K562 (cell line): ENCODE measurements around the gene MAP4K4. TPM values are rescaled to one million over a fixed set of nuclear protein-coding genes. Genes with fewer than 3 reads are reported as not detected.

Source experiments
- ATAC-seq: fragments of 200-7000 bp; cut with Tn5 transposase; 3 replicates; pipeline ENCODE4 v1.9.1; 2020; ENCODE audit warnings: moderate library complexity
- BruUV-seq: library from RNA; stranded (reverse); fragments of 400-500 nt; replicated peaks from 2 replicates; lab custom pipeline; 2021; lab: Mats Ljungman, UMichigan
- CTCF ChIA-PET: fragments of 300-600 bp; formaldehyde crosslinking; extraction: SDS; loops from one replicate; lab custom pipeline; 2021; ENCODE audit warnings: low intra/inter-chr PET ratio; lab: Yijun Ruan, JAX
- POLR2A ChIA-PET: fragments of 300-600, 350-650 bp; sonication (Branson Sonifier 250); formaldehyde crosslinking; extraction: SDS; loops from one replicate; lab custom pipeline; 2021; ENCODE audit warnings: antibody characterized with exemption, inconsistent platforms; lab: Yijun Ruan, JAX
- DNase-seq, 4 experiments: peaks; one replicate each; pipeline versions ENCODE4 v3.0.0 to v3.0.0-alpha.2; 2011 to 2018; ENCODE audit warnings: low spot score in 3 of 4, mixed read lengths in 3 of 4; ENCODE audit errors: extremely low read depth in 1 of 4
- FAIRE-seq: peaks from 2 replicates; lab custom pipeline; 2011; peaks lifted over from hg19 to GRCh38; lab: Jason Lieb, UNC
- H2AFZ ChIP-seq: 2 replicates; pipeline ENCODE4 v1.6.0; 2011; ENCODE audit warnings: low read depth, low read length, control low read depth, inconsistent platforms
- H3K27ac ChIP-seq: fragments of 200-600 bp; 3 replicates; pipeline ENCODE4 v1.8.0; 2011; ENCODE audit warnings: low read depth, mild to moderate bottlenecking, control low read depth, inconsistent platforms, low read length, moderate library complexity, mixed read lengths; ENCODE audit errors: extremely low read depth
- H3K27me3 ChIP-seq, 2 experiments: fragments of 300-600 bp in 1 of 2; 2 replicates in 1 of 2; 3 replicates in 1 of 2; pipeline versions ENCODE4 v1.6.0 to v1.8.0; 2011; ENCODE audit warnings: inconsistent platforms in 2 of 2, low read length in 2 of 2, mild to moderate bottlenecking in 1 of 2, mixed read lengths in 1 of 2, moderate library complexity in 1 of 2; ENCODE audit not compliant: control insufficient read depth in 2 of 2, insufficient read depth in 2 of 2
- H3K36me3 ChIP-seq: fragments of 300-600 bp; 3 replicates; pipeline ENCODE4 v1.8.0; 2011; ENCODE audit warnings: mild to moderate bottlenecking, low read length, inconsistent platforms; ENCODE audit not compliant: control insufficient read depth, insufficient read depth
- H3K4me1 ChIP-seq, 2 experiments: fragments of 200-600 bp in 1 of 2; replicated peaks in 1 of 2; 2 replicates in 1 of 2; 3 replicates in 1 of 2; pipeline versions ENCODE4 v1.5.1 to v1.8.0; 2011; ENCODE audit warnings: inconsistent platforms in 2 of 2, low read length in 2 of 2, mild to moderate bottlenecking in 1 of 2, mixed read lengths in 1 of 2, moderate library complexity in 1 of 2; ENCODE audit not compliant: control insufficient read depth in 2 of 2, insufficient read depth in 2 of 2
- H3K4me2 ChIP-seq: 2 replicates; pipeline ENCODE4 v1.6.1; 2011; ENCODE audit warnings: low read length, control low read depth, inconsistent platforms, mixed read lengths; ENCODE audit not compliant: insufficient read depth
- H3K4me3 ChIP-seq: fragments of 200-600 bp; sonication (generic), shearing (Covaris generic); 2 replicates; pipeline ENCODE4 v1.5.1; 2016; ENCODE audit warnings: control low read depth, inconsistent platforms
- H3K79me2 ChIP-seq: fragments of 200-600 bp; 3 replicates; pipeline ENCODE4 v1.8.0; 2011; ENCODE audit warnings: low read length, inconsistent platforms; ENCODE audit not compliant: control insufficient read depth, insufficient read depth
- H3K9ac ChIP-seq, 2 experiments: 2 replicates each; pipeline versions ENCODE4 v1.6.0 to v1.6.1; 2011; ENCODE audit warnings: low read depth in 2 of 2, low read length in 2 of 2, control low read depth in 1 of 2, inconsistent platforms in 1 of 2, mild to moderate bottlenecking in 1 of 2, mixed read lengths in 1 of 2; ENCODE audit not compliant: insufficient read depth in 1 of 2
- H3K9me1 ChIP-seq: one replicate; pipeline ENCODE4 v1.6.0; 2011; ENCODE audit warnings: inconsistent platforms, mild to moderate bottlenecking, low read length, moderate library complexity; ENCODE audit not compliant: control insufficient read depth, insufficient read depth
- H3K9me3 ChIP-seq: replicated peaks from 2 replicates; pipeline ENCODE4 v1.5.1; 2011; ENCODE audit warnings: low read depth, low read length, inconsistent platforms; ENCODE audit not compliant: control insufficient read depth, insufficient read depth
- H4K20me1 ChIP-seq: replicated peaks from 2 replicates; pipeline ENCODE4 v1.6.1; 2011; ENCODE audit warnings: low read length, inconsistent platforms, mixed read lengths; ENCODE audit not compliant: control insufficient read depth, insufficient read depth
- BRD4 ChIP-seq: fragments of 200-600 bp; sonication (generic); IDR thresholded peaks from 2 replicates; pipeline ENCODE4 v1.6.1; 2017; ENCODE audit warnings: inconsistent platforms
- HMGXB4 ChIP-seq: sonication (generic); formaldehyde crosslinking; IDR thresholded peaks from 2 replicates; pipeline ENCODE4 v1.8.1; 2023; ENCODE audit warnings: mild to moderate bottlenecking, missing genetic modification reagents
- HNRNPL ChIP-seq: fragments of 200-400 bp; formaldehyde crosslinking; IDR thresholded peaks from 2 replicates; pipeline ENCODE4 v1.6.1; 2017; ENCODE audit warnings: low read depth, mild to moderate bottlenecking, low read length
- PREB ChIP-seq: sonication (generic); formaldehyde crosslinking; IDR thresholded peaks from 2 replicates; pipeline ENCODE4 v1.8.1; 2023; ENCODE audit warnings: mild to moderate bottlenecking, missing genetic modification reagents
- SMC3 ChIP-seq: conservative IDR thresholded peaks from 2 replicates; pipeline ENCODE4 v1.6.1; 2011; ENCODE audit warnings: low read depth, low read length, improper control_type of control experiment; ENCODE audit not compliant: insufficient read depth
- ZBED1 ChIP-seq: IDR thresholded peaks from 2 replicates; pipeline ENCODE4 v1.6.1; 2014
- ZNF174 ChIP-seq: fragments of 250-450 bp; sonication (Bioruptor Pico); IDR thresholded peaks from 2 replicates; pipeline ENCODE4 v1.4.0; 2020; ENCODE audit warnings: mild to moderate bottlenecking
- ZNF3 ChIP-seq: fragments of 250-450 bp; sonication (Bioruptor Pico); IDR thresholded peaks from 2 replicates; pipeline ENCODE4 v1.5.0; 2021; ENCODE audit warnings: mild to moderate bottlenecking, moderate library complexity
- ZNF592 ChIP-seq: fragments of 450-650 bp; IDR thresholded peaks from 2 replicates; pipeline ENCODE4 v1.6.1; 2017; ENCODE audit warnings: antibody characterized with exemption, mild to moderate bottlenecking
- ZNF609 ChIP-seq: sonication (generic); formaldehyde crosslinking; IDR thresholded peaks from 2 replicates; pipeline ENCODE4 v1.8.1; 2023; ENCODE audit warnings: missing genetic modification reagents, mild to moderate bottlenecking, borderline replicate concordance
- ZNF778 ChIP-seq: fragments of 450-650 bp; formaldehyde crosslinking; IDR thresholded peaks from 2 replicates; pipeline ENCODE4 v1.4.0; 2020; ENCODE audit warnings: mild to moderate bottlenecking, moderate library complexity
- WGBS: fragments of 100-300 bp; shearing (Covaris generic); methylation state at CpG from one replicate; pipeline ENCODE4 v1.1.6; 2016; ENCODE audit warnings: low coverage, mixed read lengths; ENCODE audit not compliant: insufficient coverage; ENCODE audit errors: missing lambda C conversion rate; 5-methylcytosine and 5-hydroxymethylcytosine counted together
- in situ Hi-C: fragments of 300-500 bp; cut with MboI; formaldehyde crosslinking; loops from 4 replicates; pipeline ENCODE4 v1.15.0; 2018; ENCODE audit warnings: inconsistent platforms, mixed read lengths
- intact Hi-C: fragments of 100-400 bp; cut with micrococcal nuclease; formaldehyde crosslinking; loops from 2 replicates; pipeline ENCODE4 v1.14.2; 2022
- polyA plus RNA-seq, 8 experiments: library from polyadenylated mRNA; depleted of rRNA in 4 of 8; stranded (reverse) in 5 of 8; unstranded in 3 of 8; fragments of >200 nt; fragmentation: Nextera tagmentation in 2 of 8; fragmentation: Illumina TruSeq in 1 of 8; extraction: Ambion mirVana in 2 of 8; extraction: Trizol in 1 of 8; gene quantifications; 2 replicates each; pipeline versions ENCODE4 v1.2.1 to v1.2.3, GENCODE V29; 2011 to 2014; ENCODE audit warnings: inconsistent platforms in 1 of 8, missing spikeins in 1 of 8
- total RNA-seq, 7 experiments: library from RNA; depleted of rRNA in 6 of 7; stranded (reverse); fragments of >200 nt in 6 of 7; fragmentation: Illumina TruSeq in 2 of 7; extraction: Trizol in 2 of 7; gene quantifications; 2 replicates each; pipeline versions ENCODE4 v1.2.1 to v1.2.3, GENCODE V29; 2011 to 2021; ENCODE audit warnings: low replicate concordance in 1 of 7

Gene MAP4K4
- total and polyA plus RNA-seq, 9 of the 15 experiments (the other 6 are each of a cell fraction or from before 2014, with no cell fraction given): 7.6 to 76.4 (median 50.6) TPM

- no peak overlapping the region for H3K4me2 ChIP-seq
- DNase-seq (no peak), FAIRE-seq (no peak), ATAC-seq (no peak)
- H3K36me3 ChIP-seq: no peaks in the 10 kb centered on the region
- H3K9me3 ChIP-seq: no peaks in the 10 kb centered on the region
- WGBS: 0% methylated on average over 3 of the region's 3 CpGs
- POLR2A ChIA-PET: interaction anchor here (1.8 kb wide), 1 partner anchor 9 kb away, joined by 4 read pairs; no protein-coding TSS in a partner anchor
- H3K27ac ChIP-seq: no peak overlapping the region
- no peak overlapping the region for H2AFZ ChIP-seq
- BruUV-seq: no TSS peak
- no peak overlapping the region for H3K4me3 ChIP-seq
- no peaks in the 10 kb centered on the region for H3K4me1 ChIP-seq
- no peaks in the 10 kb centered on the region for H4K20me1 ChIP-seq
- intact Hi-C loops: no loop called here
- H3K27me3 ChIP-seq: no peaks in the 10 kb centered on the region
- CTCF ChIA-PET: interaction anchor here (0.6 kb wide), 1 partner anchor 23 kb away, joined by 3 read pairs; no protein-coding TSS in a partner anchor
- no peaks in the 10 kb centered on the region for H3K9me1 ChIP-seq
- H3K9ac ChIP-seq: no peak overlapping the region
- H3K79me2 ChIP-seq: no peaks in the 10 kb centered on the region
- in situ Hi-C loops: no loop called here
- TF ChIP-seq ZNF778 (CRISPR knock-in tag) (no peak), HNRNPL (no peak), SMC3 (no peak), ZNF174 (CRISPR knock-in tag) (no peak), ZNF3 (no peak), ZNF609 (CRISPR knock-in tag) (no peak), HMGXB4 (CRISPR knock-in tag) (no peak), PREB (CRISPR knock-in tag) (no peak), ZBED1 (no peak), ZNF592 (no peak), BRD4 (no peak)
These were observed 232.5 kb downstream of the MAP4K4 start for GRCh38 chr2:101930019-101930418.
